Peyer's patch (tissue), 4 donors: Measurements from ENCODE around the gene QTRT2.

ENCODE experiments used
- POLR2A ChIP-seq, 2 donors: fragments of 450-650 bp; IDR thresholded peaks; one replicate each; pipeline ENCODE4 v1.5.1; 2017; ENCODE audit warnings: antibody characterized with exemption in 2 of 2, mild to moderate bottlenecking in 2 of 2, moderate library complexity in 2 of 2
- TF ChIP-seq, protein P1 (sequence below), 6 experiments: fragments of 450-650 bp in 4 of 6; fragments of 200-600 bp in 2 of 6; sonication (generic) in 1 of 6; IDR thresholded peaks; one replicate each; pipeline ENCODE4 v1.5.1; 2017 to 2019; ENCODE audit warnings: antibody characterized with exemption in 6 of 6, mild to moderate bottlenecking in 3 of 6, moderate library complexity in 1 of 6

DNA sequence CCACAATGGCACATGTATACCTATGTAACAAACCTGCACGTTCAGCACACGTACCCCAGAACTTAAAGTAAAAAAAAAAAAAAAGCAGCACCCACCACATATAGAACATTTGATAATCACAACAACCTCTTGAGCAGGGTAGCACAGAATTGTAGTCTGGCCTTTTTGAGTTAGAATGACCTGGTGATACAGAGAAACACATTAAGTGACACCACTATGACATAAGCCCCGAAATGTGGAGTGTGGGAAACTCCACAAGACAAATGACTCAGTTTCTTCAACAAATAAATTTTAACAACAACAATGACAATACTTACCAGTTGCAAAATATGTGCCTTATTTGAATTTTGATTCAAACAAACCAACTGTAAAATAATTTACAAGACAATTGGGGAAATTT is 76.0 kb downstream of the QTRT2 start:
- TF ChIP-seq, protein P1, sequence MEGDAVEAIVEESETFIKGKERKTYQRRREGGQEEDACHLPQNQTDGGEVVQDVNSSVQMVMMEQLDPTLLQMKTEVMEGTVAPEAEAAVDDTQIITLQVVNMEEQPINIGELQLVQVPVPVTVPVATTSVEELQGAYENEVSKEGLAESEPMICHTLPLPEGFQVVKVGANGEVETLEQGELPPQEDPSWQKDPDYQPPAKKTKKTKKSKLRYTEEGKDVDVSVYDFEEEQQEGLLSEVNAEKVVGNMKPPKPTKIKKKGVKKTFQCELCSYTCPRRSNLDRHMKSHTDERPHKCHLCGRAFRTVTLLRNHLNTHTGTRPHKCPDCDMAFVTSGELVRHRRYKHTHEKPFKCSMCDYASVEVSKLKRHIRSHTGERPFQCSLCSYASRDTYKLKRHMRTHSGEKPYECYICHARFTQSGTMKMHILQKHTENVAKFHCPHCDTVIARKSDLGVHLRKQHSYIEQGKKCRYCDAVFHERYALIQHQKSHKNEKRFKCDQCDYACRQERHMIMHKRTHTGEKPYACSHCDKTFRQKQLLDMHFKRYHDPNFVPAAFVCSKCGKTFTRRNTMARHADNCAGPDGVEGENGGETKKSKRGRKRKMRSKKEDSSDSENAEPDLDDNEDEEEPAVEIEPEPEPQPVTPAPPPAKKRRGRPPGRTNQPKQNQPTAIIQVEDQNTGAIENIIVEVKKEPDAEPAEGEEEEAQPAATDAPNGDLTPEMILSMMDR (IDR thresholded peaks at IDR 0.05), result no peak
- TF ChIP-seq POLR2A (IDR thresholded peaks at IDR 0.05), result no peak
